Endodermal cell (in vitro differentiated cells): ENCODE results near the gene TOM1L2. TPM values are rescaled to one million over a fixed set of nuclear protein-coding genes. Genes with fewer than 3 reads are reported as not detected.

ENCODE experiments used
- DNase-seq: peaks from one replicate; pipeline ENCODE4 v3.0.0-alpha.2; 2017
- H3K27ac ChIP-seq: 2 replicates; pipeline ENCODE4 v1.5.1; 2013; ENCODE audit warnings: mild to moderate bottlenecking, low read depth, low read length, moderate library complexity
- H3K27me3 ChIP-seq: 2 replicates; pipeline ENCODE4 v1.6.1; 2013; ENCODE audit warnings: mild to moderate bottlenecking, low read length, moderate library complexity; ENCODE audit not compliant: insufficient read depth, control insufficient read depth, poor library complexity, severe bottlenecking
- H3K36me3 ChIP-seq: 2 replicates; pipeline ENCODE4 v1.7.0; 2013; ENCODE audit warnings: mild to moderate bottlenecking, low read length, moderate library complexity; ENCODE audit not compliant: control insufficient read depth, insufficient read depth
- H3K4me1 ChIP-seq: one replicate; pipeline ENCODE4 v1.7.0; 2013; ENCODE audit warnings: low read length; ENCODE audit not compliant: control insufficient read depth, insufficient read depth
- H3K4me3 ChIP-seq: 2 replicates; pipeline ENCODE4 v1.5.1; 2013; ENCODE audit warnings: mild to moderate bottlenecking, low read length, moderate library complexity
- H3K9ac ChIP-seq: 2 replicates; pipeline ENCODE4 v1.6.1; 2013; ENCODE audit warnings: mild to moderate bottlenecking, low read length, moderate library complexity; ENCODE audit not compliant: poor library complexity, severe bottlenecking; ENCODE audit errors: extremely low read depth
- H3K9me3 ChIP-seq: 2 replicates; pipeline ENCODE4 v1.6.1; 2013; ENCODE audit warnings: mild to moderate bottlenecking, low read length, moderate library complexity; ENCODE audit not compliant: control insufficient read depth
- H3K27ac Mint-ChIP-seq: 2 replicates; pipeline ENCODE4 v1.8.0; 2020; ENCODE audit warnings: mixed read lengths
- H3K27me3 Mint-ChIP-seq: 2 replicates; pipeline ENCODE4 v1.8.0; 2021; ENCODE audit warnings: mild to moderate bottlenecking, mixed read lengths; ENCODE audit not compliant: insufficient read depth
- H3K36me3 Mint-ChIP-seq: 2 replicates; pipeline ENCODE4 v1.8.0; 2020; ENCODE audit warnings: low read depth, mixed read lengths
- H3K4me1 Mint-ChIP-seq: 2 replicates; pipeline ENCODE4 v1.8.0; 2020; ENCODE audit warnings: mixed read lengths
- H3K4me3 Mint-ChIP-seq: 2 replicates; pipeline ENCODE4 v1.8.0; 2020; ENCODE audit warnings: mild to moderate bottlenecking, moderate library complexity, mixed read lengths
- H3K9me3 Mint-ChIP-seq: 2 replicates; pipeline ENCODE4 v1.8.0; 2020; ENCODE audit warnings: mild to moderate bottlenecking, mixed read lengths
- CTCF ChIP-seq: fragments of 200-600 bp; sonication (generic); conservative IDR thresholded peaks from 2 replicates; pipeline ENCODE4 v1.5.0; 2021; ENCODE audit warnings: antibody characterized with exemption, mild to moderate bottlenecking
- WGBS, 2 experiments: methylation state at CpG; one replicate each; pipeline versions ENCODE4 v1.1.5 to v1.1.7; 2013; ENCODE audit warnings: missing lambda C conversion rate in 2 of 2, mixed read lengths in 1 of 2; ENCODE audit not compliant: insufficient coverage in 1 of 2, insufficient read length in 1 of 2; 5-methylcytosine and 5-hydroxymethylcytosine counted together
- total RNA-seq, 2 donors: library from RNA; stranded (reverse); fragmentation: NEBNext Ultra II Directional in 1 of 2; extraction: Animal tissue kit (Norgen Biotek cat#: 25700) in 1 of 2; gene quantifications; 2 replicates in 1 of 2; 3 replicates in 1 of 2; pipeline ENCODE4 v1.2.1, GENCODE V29; 2021

The TOM1L2 gene
- total RNA-seq, 2 donors from 2014 or later, result 10.2 to 11.5 TPM

DNA sequence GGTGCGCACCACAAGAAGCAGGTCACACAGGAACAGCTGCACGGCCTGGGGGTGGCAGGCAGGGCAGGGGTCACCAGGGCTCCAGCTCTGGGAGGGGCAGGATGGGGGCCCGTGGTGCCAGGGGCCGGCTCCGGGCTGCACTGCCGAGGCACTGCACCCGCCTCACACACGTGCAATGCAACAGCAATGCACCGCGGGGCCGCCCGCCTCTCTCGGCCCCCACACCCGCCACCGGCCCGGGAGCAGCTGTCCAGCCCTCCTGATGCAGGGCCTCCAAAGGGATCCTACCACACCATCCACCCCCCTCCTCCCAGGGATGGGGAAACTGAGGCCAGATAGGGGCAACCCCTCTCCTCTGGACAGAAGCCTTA lies 158.5 kb downstream of the TOM1L2 start:
- H3K4me3 Mint-ChIP-seq, result no peak overlapping the region
- Histone ChIP-seq H3K27me3 (no peaks in the 10 kb centered on the region), H3K27ac (no peak overlapping the region), H3K4me3 (no peak overlapping the region), H3K36me3 (peaks cover 28% of the 10 kb centered on the region), H3K9me3 (no peaks in the 10 kb centered on the region), H3K4me1 (peaks cover 9% of the 10 kb centered on the region), H3K9ac (no peak overlapping the region)
- TF ChIP-seq CTCF, result no peak
- H3K27me3 Mint-ChIP-seq, result peaks cover 6% of the 10 kb centered on the region
- peaks cover 38% of the 10 kb centered on the region for H3K36me3 Mint-ChIP-seq
- 82 to 96% methylated on average over 4 to 16 of the region's 16 CpGs for WGBS, 2 experiments
- no peaks in the 10 kb centered on the region for H3K9me3 Mint-ChIP-seq
- DNase-seq, result no peak
- H3K27ac Mint-ChIP-seq, result no peak overlapping the region
- H3K4me1 Mint-ChIP-seq, result peaks cover 8% of the 10 kb centered on the region

DNA sequence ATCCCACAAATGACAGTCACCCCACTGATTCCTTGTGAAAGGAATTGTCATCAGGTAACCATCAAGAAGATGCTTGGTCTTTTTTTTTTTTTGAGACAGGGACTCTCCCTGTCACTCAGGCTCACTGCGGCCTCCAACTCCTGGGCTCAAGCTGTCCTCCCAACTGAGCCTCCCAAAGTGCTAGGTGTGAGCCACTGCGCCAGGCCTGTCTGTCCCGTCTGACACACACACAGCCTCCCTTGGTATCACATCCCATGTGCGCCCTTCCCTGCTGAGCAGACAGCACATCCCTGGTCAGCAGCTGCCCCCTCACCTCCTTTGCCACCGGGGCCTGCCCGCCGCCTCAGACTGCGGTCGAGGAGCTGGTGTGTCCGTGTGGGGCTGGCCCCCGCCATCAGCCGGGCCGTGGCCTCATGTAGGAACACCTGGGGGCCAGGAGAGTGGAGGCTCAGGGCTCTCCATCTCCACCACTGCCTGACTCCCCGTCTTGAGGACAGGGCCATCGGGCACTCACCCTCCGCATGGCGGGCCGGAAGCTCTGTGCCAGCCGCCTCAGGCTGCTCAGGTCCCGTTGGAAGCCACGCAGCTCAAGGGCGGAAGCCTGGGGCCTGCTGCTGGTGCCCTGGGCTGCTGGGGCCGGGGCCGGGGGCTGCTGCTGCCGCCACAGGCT lies 159.0 kb downstream of the TOM1L2 start:
- H3K9ac ChIP-seq, result no peak overlapping the region
- Mint-ChIP-seq H3K9me3 (no peaks in the 10 kb centered on the region), H3K4me3 (no peak overlapping the region), H3K27ac (no peak overlapping the region), H3K4me1 (peaks cover 8% of the 10 kb centered on the region), H3K27me3 (peaks cover 8% of the 10 kb centered on the region), H3K36me3 (peaks cover 36% of the 10 kb centered on the region)
- H3K27me3 ChIP-seq, result no peaks in the 10 kb centered on the region
- no peaks in the 10 kb centered on the region for H3K9me3 ChIP-seq
- DNase-seq, result no peak
- no peak overlapping the region for H3K4me3 ChIP-seq
- H3K27ac ChIP-seq, result no peak overlapping the region
- TF ChIP-seq CTCF, result no peak
- H3K36me3 ChIP-seq, result peaks cover 26% of the 10 kb centered on the region
- 96 to 97% methylated on average over 19 to 25 of the region's 25 CpGs for WGBS, 2 experiments
- H3K4me1 ChIP-seq, result peaks cover 9% of the 10 kb centered on the region

DNA sequence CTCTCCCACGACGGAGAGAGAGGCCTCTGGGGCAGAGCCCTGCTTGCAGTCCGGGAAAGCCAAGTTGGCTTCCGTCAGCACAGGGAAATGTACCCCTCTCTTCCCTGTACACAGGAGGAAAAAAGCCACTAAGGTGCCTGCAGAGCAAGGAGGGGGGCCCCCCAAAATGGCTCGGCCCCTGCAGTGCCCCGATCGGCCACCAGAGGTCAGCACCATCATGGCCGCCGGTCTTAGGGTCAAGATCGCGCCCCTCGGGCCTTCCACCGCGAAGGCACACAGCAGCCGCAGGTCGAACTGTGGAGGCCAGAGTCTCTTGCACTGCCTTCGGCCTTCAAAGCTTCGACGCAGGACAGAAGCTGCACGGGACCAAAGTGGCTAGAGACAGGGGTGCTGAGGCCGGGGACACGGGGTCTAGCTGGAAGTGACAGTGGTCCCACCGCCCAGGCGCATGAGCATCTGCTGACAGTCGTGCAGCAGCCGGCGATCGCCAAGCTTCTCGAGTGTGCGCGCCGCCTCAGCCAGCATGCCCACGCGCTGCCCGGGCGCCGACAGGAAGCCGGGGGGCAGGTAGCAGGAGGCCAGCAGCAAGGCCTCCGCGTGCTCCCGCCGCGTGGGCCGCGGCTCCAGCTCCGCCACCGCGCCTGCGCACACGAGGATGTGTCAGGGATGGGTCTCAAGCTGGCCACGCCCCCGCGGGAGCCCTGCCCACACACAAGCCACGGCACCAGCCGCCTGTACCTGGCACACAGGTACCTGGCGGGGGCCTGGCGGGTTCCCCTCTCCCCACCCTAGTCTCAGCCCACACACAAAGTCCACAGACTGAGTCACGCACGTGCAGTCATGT lies 159.8 kb downstream of the TOM1L2 start:
- Mint-ChIP-seq H3K27ac (peak overlapping the region; percentile 88), H3K4me1 (peaks cover 8% of the 10 kb centered on the region), H3K27me3 (peaks cover 12% of the 10 kb centered on the region), H3K9me3 (no peaks in the 10 kb centered on the region), H3K36me3 (peaks cover 31% of the 10 kb centered on the region), H3K4me3 (peak overlapping the region; percentile 36)
- peaks cover 9% of the 10 kb centered on the region for H3K4me1 ChIP-seq
- no peak overlapping the region for H3K4me3 ChIP-seq
- DNase-seq, result peak; percentile 98
- 43 to 69% methylated on average over 34 to 59 of the region's 59 CpGs for WGBS, 2 experiments
- H3K9me3 ChIP-seq, result no peaks in the 10 kb centered on the region
- H3K27ac ChIP-seq, result no peak overlapping the region
- no peaks in the 10 kb centered on the region for H3K27me3 ChIP-seq
- peaks cover 29% of the 10 kb centered on the region for H3K36me3 ChIP-seq
- TF ChIP-seq CTCF, result peak; percentile 100
- no peak overlapping the region for H3K9ac ChIP-seq
